Ecto neural progenitor cell (in vitro differentiated cells): ENCODE results near the gene NOL11.
"Not testable (repeated sequence)": the region's sequence is repeated elsewhere in the genome, so short reads cannot be mapped to it uniquely, and the experiment has no call there.

Experiments used
- DNase-seq: peaks from one replicate; pipeline ENCODE4 v3.0.0-alpha.2; 2018; ENCODE audit warnings: low spot score

The NOL11 gene

GRCh38 chr17:67708378-67708777 lies 9.4 kb upstream of the NOL11 start:
- DNase-seq = no peak

- no peak for DNase-seq
Observed at GRCh38 chr17:67711916-67712315, 5.8 kb upstream of the NOL11 start.

GRCh38 chr17:67712375-67712774 lies 5.4 kb upstream of the NOL11 start:
- no peak for DNase-seq

GRCh38 chr17:67713169-67713568 lies 4.6 kb upstream of the NOL11 start:
- no peak for DNase-seq

GRCh38 chr17:67716405-67716798 lies 1.3 kb upstream of the NOL11 start:
- no peak for DNase-seq

- DNase-seq = no peak
Observed at GRCh38 chr17:67717192-67717623, 528 bp upstream of the NOL11 start.

- no peak for DNase-seq
Observed at GRCh38 chr17:67718325-67718941, 697 bp downstream of the NOL11 start.

- no peak for DNase-seq
Observed at GRCh38 chr17:67725373-67725791, 7.6 kb downstream of the NOL11 start.

GRCh38 chr17:67725807-67726206 lies 8.1 kb downstream of the NOL11 start:
- no peak for DNase-seq

GRCh38 chr17:67727152-67728039 lies 9.7 kb downstream of the NOL11 start:
- not testable (repeated sequence) for DNase-seq

GRCh38 chr17:67729903-67730302 lies 12.2 kb downstream of the NOL11 start:
- DNase-seq = no peak

GRCh38 chr17:67730731-67731130 lies 13.0 kb downstream of the NOL11 start:
- DNase-seq = no peak

GRCh38 chr17:67733449-67733848 lies 15.7 kb downstream of the NOL11 start:
- DNase-seq = no peak

GRCh38 chr17:67737145-67737544 lies 19.4 kb downstream of the NOL11 start:
- DNase-seq = no peak

GRCh38 chr17:67742025-67742424 lies 24.3 kb downstream of the NOL11 start:
- no peak for DNase-seq

- DNase-seq = no peak
Observed at GRCh38 chr17:67746704-67747571, 29.2 kb downstream of the NOL11 start.

- DNase-seq = no peak
Observed at GRCh38 chr17:67747681-67748235, 30.0 kb downstream of the NOL11 start.

GRCh38 chr17:67750067-67750466 lies 32.3 kb downstream of the NOL11 start:
- DNase-seq = no peak

GRCh38 chr17:67751101-67752074 lies 33.7 kb downstream of the NOL11 start:
- DNase-seq = no peak

- not testable (repeated sequence) for DNase-seq
Observed at GRCh38 chr17:67752160-67752559, 34.4 kb downstream of the NOL11 start.

GRCh38 chr17:67753026-67753425 lies 35.3 kb downstream of the NOL11 start:
- DNase-seq = no peak
